HepG2 (cell line): ENCODE measurements around the gene CSNK2B.

Source experiments
- FOXP1 ChIP-seq, 2 experiments: fragments of 450-650 bp in 1 of 2; IDR thresholded peaks; 2 replicates each; pipeline ENCODE4 v1.6.1; 2017 to 2018; ENCODE audit warnings: antibody characterized with exemption in 1 of 2
- NR3C1 ChIP-seq: sonication (generic); formaldehyde crosslinking; IDR thresholded peaks from 2 replicates; pipeline ENCODE4 v1.4.0; 2020; ENCODE audit warnings: missing genetic modification reagents
- PHB2 ChIP-seq: fragments of 450-650 bp; IDR thresholded peaks from 2 replicates; pipeline ENCODE4 v1.6.1; 2018; ENCODE audit not compliant: partially characterized antibody
- POLR2A ChIP-seq, 2 experiments: IDR thresholded peaks; 2 replicates each; pipeline ENCODE4 v1.6.1; 2011; ENCODE audit warnings: low read depth in 2 of 2, low read length in 2 of 2, mild to moderate bottlenecking in 1 of 2, moderate library complexity in 1 of 2; ENCODE audit not compliant: insufficient read depth in 1 of 2
- POLR2AphosphoS5 ChIP-seq: IDR thresholded peaks from 2 replicates; pipeline ENCODE4 v1.6.1; 2012; ENCODE audit warnings: low read depth, low read length
- SAFB2 ChIP-seq: sonication (generic); formaldehyde crosslinking; IDR thresholded peaks from 2 replicates; pipeline ENCODE4 v1.5.1; 2020; ENCODE audit warnings: missing genetic modification reagents, low read depth, mild to moderate bottlenecking, borderline replicate concordance
- ZBTB4 ChIP-seq: sonication (generic); formaldehyde crosslinking; IDR thresholded peaks from 2 replicates; pipeline ENCODE4 v1.4.0; 2020; ENCODE audit warnings: missing genetic modification reagents, mild to moderate bottlenecking, borderline replicate concordance
- ZFP37 ChIP-seq: sonication (generic); formaldehyde crosslinking; IDR thresholded peaks from 2 replicates; pipeline ENCODE4 v1.4.0; 2020; ENCODE audit warnings: missing genetic modification reagents, borderline replicate concordance

DNA sequence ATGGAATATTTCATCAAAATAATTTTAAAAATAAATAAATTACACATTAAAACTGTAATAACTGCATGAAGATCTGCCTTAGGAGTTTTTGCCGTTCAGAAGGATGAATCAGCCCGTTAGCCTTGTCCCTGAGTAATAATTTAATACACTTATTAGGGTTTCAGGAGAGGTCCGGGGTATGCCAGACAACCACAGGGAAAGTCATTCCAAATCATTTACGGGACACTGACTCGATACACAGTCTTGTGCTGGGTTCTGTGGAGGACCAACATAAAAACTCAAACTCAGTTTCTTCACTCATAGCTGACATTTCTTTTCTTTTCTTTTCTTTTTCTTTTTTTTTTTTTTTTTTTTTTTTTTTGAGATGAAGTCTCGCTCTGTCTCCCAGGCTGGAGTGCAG is 40.1 kb downstream of the CSNK2B start:
- no peak for TF ChIP-seq NR3C1
- TF ChIP-seq FOXP1 (IDR thresholded peaks at IDR 0.05) = no peak
- TF ChIP-seq FOXP1 (CRISPR knock-in tag; IDR thresholded peaks at IDR 0.05) = no peak
- TF ChIP-seq PHB2 = no peak
- TF ChIP-seq POLR2AphosphoS5 = no peak
- TF ChIP-seq ZBTB4 (CRISPR knock-in tag) = no peak
- TF ChIP-seq SAFB2 = no peak
- no peak for TF ChIP-seq ZFP37
- no peak for TF ChIP-seq POLR2A (IDR thresholded peaks at IDR 0.05; ENCODE audit: insufficient read depth in 1 of 2, low read depth in 2 of 2, low read length in 2 of 2)
